Stimulated activated CD4-positive, alpha-beta T cell treated with anti-CD3 and anti-CD28 coated beads, Interleukin-4, amount 100 ng/mL, for 4 hours (primary cell): ENCODE results near the gene STRN3.
"Not testable (repeated sequence)": the region's sequence is repeated elsewhere in the genome, so short reads cannot be mapped to it uniquely, and the experiment has no call there.

Source experiments
- DNase-seq, 2 experiments: peaks; one replicate each; pipeline ENCODE4 v3.0.0-alpha.2; 2020

Gene STRN3

GRCh38 chr14:30967364-30968098 lies 58.6 kb downstream of the STRN3 start:
- not testable (repeated sequence) for DNase-seq

- DNase-seq: no peak
Observed at GRCh38 chr14:30966415-30967363, 59.5 kb downstream of the STRN3 start.

GRCh38 chr14:30965861-30966260 lies 60.3 kb downstream of the STRN3 start:
- not testable (repeated sequence) for DNase-seq

GRCh38 chr14:30962537-30962936 lies 63.6 kb downstream of the STRN3 start:
- DNase-seq: not testable (repeated sequence)

GRCh38 chr14:30961330-30961729 lies 64.8 kb downstream of the STRN3 start:
- no peak for DNase-seq

- no peak for DNase-seq
Observed at GRCh38 chr14:30960216-30960615, 66.0 kb downstream of the STRN3 start.

GRCh38 chr14:30958555-30959407 lies 67.4 kb downstream of the STRN3 start:
- DNase-seq: no peak

- DNase-seq: no peak
Observed at GRCh38 chr14:30957813-30958370, 68.3 kb downstream of the STRN3 start.

- no peak for DNase-seq
Observed at GRCh38 chr14:30949651-30950050, 76.5 kb downstream of the STRN3 start.

- no peak for DNase-seq
Observed at GRCh38 chr14:30943694-30944093, 82.5 kb downstream of the STRN3 start.

GRCh38 chr14:30940886-30941285 lies 85.3 kb downstream of the STRN3 start:
- DNase-seq: no peak

- no peak for DNase-seq
Observed at GRCh38 chr14:30938617-30939016, 87.6 kb downstream of the STRN3 start.

- no peak for DNase-seq
Observed at GRCh38 chr14:30935445-30935844, 90.7 kb downstream of the STRN3 start.

- not testable (repeated sequence) for DNase-seq
Observed at GRCh38 chr14:30933937-30934336, 92.2 kb downstream of the STRN3 start.

GRCh38 chr14:30928462-30928861 lies 97.7 kb downstream of the STRN3 start:
- no peak for DNase-seq

- no peak for DNase-seq
Observed at GRCh38 chr14:30925254-30925653, 100.9 kb downstream of the STRN3 start.

GRCh38 chr14:30921788-30922187 lies 104.4 kb downstream of the STRN3 start:
- no peak for DNase-seq

GRCh38 chr14:30921305-30921704 lies 104.9 kb downstream of the STRN3 start:
- DNase-seq: no peak

- DNase-seq: no peak
Observed at GRCh38 chr14:30915596-30915995, 110.6 kb downstream of the STRN3 start.

GRCh38 chr14:30914812-30915211 lies 111.4 kb downstream of the STRN3 start:
- no peak for DNase-seq

GRCh38 chr14:30908826-30909225 lies 117.4 kb downstream of the STRN3 start:
- DNase-seq: no peak

- DNase-seq: no peak
Observed at GRCh38 chr14:30907659-30908057, 118.5 kb downstream of the STRN3 start.
